Parietal lobe (tissue), 1 donor: ENCODE results near the gene GPR87. TPM values are rescaled to one million over a fixed set of nuclear protein-coding genes. Genes with fewer than 3 reads are reported as not detected.

Experiments used
- total RNA-seq: library from RNA; depleted of rRNA; stranded (reverse); fragments of >200 nt; gene quantifications from one replicate; pipeline ENCODE4 v1.2.3, GENCODE V29; 2014

Gene GPR87
- total RNA-seq = not detected

GRCh38 chr3:151316267-151316991 is at the start of gene GPR87:
Gene GPR87 (minus strand): TSS chr3:151316820. CDS start chr3:151300100, 16,720 bp downstream.

GRCh38 chr3:151329363-151329762 is 12.7 kb upstream of the GPR87 start, which contains the start of gene P2RY13:
Gene P2RY13 (minus strand): TSS chr3:151329549. CDS start chr3:151329528, 21 bp downstream.

GRCh38 chr3:151278230-151278629 is 38.4 kb downstream of the GPR87 start, which contains the start of gene P2RY14:
Gene P2RY14 (minus strand): TSS chr3:151278542. CDS start chr3:151214316, 64,226 bp downstream.

Other genes starting within 250 kb of the GPR87 start
- gene MED12L, start 231.2 kb downstream of the GPR87 start, total RNA-seq = 21.0 TPM
- gene GPR171, start 113.6 kb downstream of the GPR87 start, total RNA-seq = not detected
- 0.31 TPM for gene P2RY14, start 38.3 kb downstream of the GPR87 start, total RNA-seq
- gene P2RY13, start 12.7 kb upstream of the GPR87 start, total RNA-seq = 2.2 TPM
- gene P2RY12, start 67.9 kb upstream of the GPR87 start, total RNA-seq = 21.9 TPM
- 1.9 TPM for gene IGSF10, start 144.2 kb upstream of the GPR87 start, total RNA-seq